ENCODE results near the gene TGM2.

Gene TGM2

GRCh38 chr20:38161412-38161774, 3.7 kb downstream of the TGM2 start:
- no peak for DNase-seq (ENCODE audit: low read depth in 2 of 2)

GRCh38 chr20:38159957-38160756, 4.9 kb downstream of the TGM2 start:
- DNase-seq (ENCODE audit: low read depth in 2 of 2), result no peak

GRCh38 chr20:38159566-38159956, 5.5 kb downstream of the TGM2 start:
- no peak for DNase-seq (ENCODE audit: low read depth in 2 of 2)

- DNase-seq (ENCODE audit: low read depth in 2 of 2), result no peak
Measured at GRCh38 chr20:38158701-38159351, 6.2 kb downstream of the TGM2 start.

- no peak for DNase-seq (ENCODE audit: low read depth in 2 of 2)
Measured at GRCh38 chr20:38157635-38158495, 7.2 kb downstream of the TGM2 start.

- DNase-seq (ENCODE audit: low read depth in 2 of 2), result no peak
Measured at GRCh38 chr20:38156888-38157634, 8.0 kb downstream of the TGM2 start.

- DNase-seq (ENCODE audit: low read depth in 2 of 2), result no peak
Measured at GRCh38 chr20:38156280-38156679, 8.8 kb downstream of the TGM2 start.

- DNase-seq (ENCODE audit: low read depth in 2 of 2), result no peak
Measured at GRCh38 chr20:38155811-38156210, 9.3 kb downstream of the TGM2 start.

- DNase-seq (ENCODE audit: low read depth in 2 of 2), result no peak
Measured at GRCh38 chr20:38153401-38153800, 11.7 kb downstream of the TGM2 start.

GRCh38 chr20:38152621-38153221, 12.3 kb downstream of the TGM2 start:
- DNase-seq (ENCODE audit: low read depth in 2 of 2), result no peak

GRCh38 chr20:38152175-38152620, 12.9 kb downstream of the TGM2 start:
- DNase-seq (ENCODE audit: low read depth in 2 of 2), result no peak

- no peak for DNase-seq (ENCODE audit: low read depth in 2 of 2)
Measured at GRCh38 chr20:38151455-38151854, 13.6 kb downstream of the TGM2 start.

- no peak for DNase-seq (ENCODE audit: low read depth in 2 of 2)
Measured at GRCh38 chr20:38150335-38151170, 14.5 kb downstream of the TGM2 start.

- no peak for DNase-seq (ENCODE audit: low read depth in 2 of 2)
Measured at GRCh38 chr20:38148328-38149102, 16.6 kb downstream of the TGM2 start.

GRCh38 chr20:38147751-38148150, 17.3 kb downstream of the TGM2 start:
- no peak for DNase-seq (ENCODE audit: low read depth in 2 of 2)

GRCh38 chr20:38147163-38147562, 17.9 kb downstream of the TGM2 start:
- DNase-seq (ENCODE audit: low read depth in 2 of 2), result no peak

- no peak for DNase-seq (ENCODE audit: low read depth in 2 of 2)
Measured at GRCh38 chr20:38146628-38147027, 18.4 kb downstream of the TGM2 start.

- no peak for DNase-seq (ENCODE audit: low read depth in 2 of 2)
Measured at GRCh38 chr20:38146156-38146555, 18.9 kb downstream of the TGM2 start.

GRCh38 chr20:38145729-38146075, 19.4 kb downstream of the TGM2 start:
- no peak for DNase-seq (ENCODE audit: low read depth in 2 of 2)
